Thyroid gland (tissue), 4 donors: ENCODE results near the gene KCP. TPM values are rescaled to one million over a fixed set of nuclear protein-coding genes. Genes with fewer than 3 reads are reported as not detected.

Experiments used
- DNase-seq, 2 donors: peaks; one replicate each; pipeline ENCODE4 v3.0.0-alpha.2; 2019
- H3K27ac ChIP-seq, 3 donors: fragments of 200-600 bp; sonication (generic); 1 replicate in 2 of 3; 2 replicates in 1 of 3; pipeline ENCODE4 v1.5.1; 2016 to 2019; ENCODE audit warnings: mild to moderate bottlenecking in 1 of 3, moderate library complexity in 1 of 3
- H3K27me3 ChIP-seq: fragments of 200-600 bp; sonication (generic); one replicate; pipeline ENCODE4 v1.5.1; 2019
- H3K36me3 ChIP-seq, 2 donors: fragments of 200-600 bp; sonication (generic); one replicate each; pipeline ENCODE4 v1.5.1; 2016 to 2019
- H3K4me1 ChIP-seq, 2 donors: fragments of 200-600 bp; sonication (generic); one replicate each; pipeline ENCODE4 v1.5.1; 2017 to 2019
- H3K4me3 ChIP-seq, 3 donors: fragments of 200-600 bp; sonication (generic); replicated peaks in 1 of 3; 1 replicate in 2 of 3; 2 replicates in 1 of 3; pipeline ENCODE4 v1.5.1; 2016; ENCODE audit warnings: mild to moderate bottlenecking in 1 of 3
- H3K9me3 ChIP-seq: fragments of 200-600 bp; sonication (generic); one replicate; pipeline ENCODE4 v1.5.1; 2017
- POLR2A ChIP-seq, 2 donors: fragments of 450-650 bp; IDR thresholded peaks; one replicate each; pipeline ENCODE4 v1.6.1; 2017; ENCODE audit warnings: antibody characterized with exemption in 2 of 2, mild to moderate bottlenecking in 2 of 2, moderate library complexity in 1 of 2
- WGBS, 2 donors: methylation state at CpG; one replicate each; pipeline ENCODE4 v1.1.5; 2017; 5-methylcytosine and 5-hydroxymethylcytosine counted together
- intact Hi-C: fragments of 100-400 bp; cut with DNase I; formaldehyde crosslinking; loops from one replicate; pipeline ENCODE4 v1.15.1; 2023
- total RNA-seq, 4 donors: library from RNA; depleted of rRNA; stranded (reverse); fragments of >200 nt; gene quantifications; one replicate each; pipeline ENCODE4 v1.2.3, GENCODE V29; 2016
- TF ChIP-seq, protein P1 (sequence below), 6 experiments: fragments of 200-600 bp in 3 of 6; fragments of 450-650 bp in 3 of 6; sonication (generic) in 3 of 6; IDR thresholded peaks; one replicate each; pipeline ENCODE4 v1.5.1; 2016 to 2019; ENCODE audit warnings: antibody characterized with exemption in 6 of 6, mild to moderate bottlenecking in 2 of 6, inconsistent platforms in 1 of 6, moderate library complexity in 1 of 6

The KCP gene
- total RNA-seq, 4 donors from 2014 or later, result 0.27 to 0.93 (median 0.61) TPM

GRCh38 chr7:128934361-128935341 is 24.1 kb upstream of the KCP start:
- H3K4me3 ChIP-seq, result no peak overlapping the region
- no peak for DNase-seq
- H3K36me3 ChIP-seq, result no peaks in the 10 kb centered on the region
- TF ChIP-seq POLR2A (IDR thresholded peaks at IDR 0.05), result no peak
- TF ChIP-seq, protein P1, sequence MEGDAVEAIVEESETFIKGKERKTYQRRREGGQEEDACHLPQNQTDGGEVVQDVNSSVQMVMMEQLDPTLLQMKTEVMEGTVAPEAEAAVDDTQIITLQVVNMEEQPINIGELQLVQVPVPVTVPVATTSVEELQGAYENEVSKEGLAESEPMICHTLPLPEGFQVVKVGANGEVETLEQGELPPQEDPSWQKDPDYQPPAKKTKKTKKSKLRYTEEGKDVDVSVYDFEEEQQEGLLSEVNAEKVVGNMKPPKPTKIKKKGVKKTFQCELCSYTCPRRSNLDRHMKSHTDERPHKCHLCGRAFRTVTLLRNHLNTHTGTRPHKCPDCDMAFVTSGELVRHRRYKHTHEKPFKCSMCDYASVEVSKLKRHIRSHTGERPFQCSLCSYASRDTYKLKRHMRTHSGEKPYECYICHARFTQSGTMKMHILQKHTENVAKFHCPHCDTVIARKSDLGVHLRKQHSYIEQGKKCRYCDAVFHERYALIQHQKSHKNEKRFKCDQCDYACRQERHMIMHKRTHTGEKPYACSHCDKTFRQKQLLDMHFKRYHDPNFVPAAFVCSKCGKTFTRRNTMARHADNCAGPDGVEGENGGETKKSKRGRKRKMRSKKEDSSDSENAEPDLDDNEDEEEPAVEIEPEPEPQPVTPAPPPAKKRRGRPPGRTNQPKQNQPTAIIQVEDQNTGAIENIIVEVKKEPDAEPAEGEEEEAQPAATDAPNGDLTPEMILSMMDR (IDR thresholded peaks at IDR 0.05), result no peak
- 68 to 83% methylated on average over 13 to 14 of the region's 14 CpGs for WGBS, 2 donors
- no peak overlapping the region for H3K27ac ChIP-seq
- no peaks in the 10 kb centered on the region for H3K27me3 ChIP-seq
- intact Hi-C loops, result no loop called here
- peaks cover 4 to 12% of the 10 kb centered on the region in 2 donors for H3K4me1 ChIP-seq
- H3K9me3 ChIP-seq, result no peaks in the 10 kb centered on the region

DNA sequence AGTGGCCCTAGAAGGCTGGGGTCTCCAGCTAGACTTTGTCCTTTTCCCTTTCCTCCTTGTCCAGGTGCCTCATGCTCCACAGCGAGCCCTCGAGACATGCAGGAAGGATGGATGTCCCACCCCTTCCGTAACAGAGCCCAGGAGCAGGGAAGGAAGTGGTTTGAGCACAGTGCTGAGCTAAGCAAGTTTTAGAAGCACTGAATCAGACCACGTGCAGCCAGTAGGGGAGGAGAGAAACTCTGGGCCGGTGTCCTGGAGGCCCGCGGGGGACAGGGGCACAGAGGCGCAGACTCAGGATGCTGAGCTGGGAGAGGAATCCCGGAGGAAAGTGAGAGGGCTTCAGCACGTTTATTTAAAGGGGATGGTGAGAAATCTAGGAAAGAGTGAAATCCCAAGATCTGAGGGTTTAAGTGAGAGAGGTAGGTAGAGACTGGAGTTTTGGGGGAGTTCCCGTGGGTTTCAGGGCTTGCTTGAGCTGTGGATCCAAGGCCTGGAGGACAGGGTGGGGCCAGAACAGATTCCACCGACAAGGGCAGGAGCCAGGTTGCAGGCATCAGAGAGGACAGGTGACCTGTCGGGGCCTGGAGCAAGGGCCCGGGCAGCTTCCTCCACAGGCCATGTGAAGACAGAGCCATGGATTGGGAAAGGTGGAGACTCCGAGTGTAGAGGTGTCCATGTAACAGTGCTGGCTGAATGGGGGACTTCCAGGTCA is 22.8 kb upstream of the KCP start:
- Histone ChIP-seq H3K36me3 (no peaks in the 10 kb centered on the region), H3K4me3 (no peak overlapping the region), H3K27ac (no peak overlapping the region), H3K4me1 (peaks cover 0 to 4% of the 10 kb centered on the region in 2 donors), H3K27me3 (no peaks in the 10 kb centered on the region), H3K9me3 (no peaks in the 10 kb centered on the region)
- intact Hi-C loops, result no loop called here
- TF ChIP-seq POLR2A (IDR thresholded peaks at IDR 0.05), result no peak
- TF ChIP-seq, protein P1 (IDR thresholded peaks at IDR 0.05), result no peak
- DNase-seq, result no peak
- 61 to 64% methylated on average over 15 of the region's 15 CpGs for WGBS, 2 donors

GRCh38 chr7:128932862-128933179 is 22.3 kb upstream of the KCP start:
- no peak overlapping the region for H3K27ac ChIP-seq
- no peak overlapping the region for H3K4me3 ChIP-seq
- whole genome bisulfite sequencing, 2 donors, result 74 to 87% methylated on average over 3 of the region's 4 CpGs
- no peaks in the 10 kb centered on the region for H3K36me3 ChIP-seq
- H3K27me3 ChIP-seq, result no peaks in the 10 kb centered on the region
- intact Hi-C loops, result no loop called here
- DNase-seq, result no peak
- H3K9me3 ChIP-seq, result no peaks in the 10 kb centered on the region
- no peaks in the 10 kb centered on the region for H3K4me1 ChIP-seq
- TF ChIP-seq, protein P1 (IDR thresholded peaks at IDR 0.05), result no peak
- TF ChIP-seq POLR2A (IDR thresholded peaks at IDR 0.05), result no peak

DNA sequence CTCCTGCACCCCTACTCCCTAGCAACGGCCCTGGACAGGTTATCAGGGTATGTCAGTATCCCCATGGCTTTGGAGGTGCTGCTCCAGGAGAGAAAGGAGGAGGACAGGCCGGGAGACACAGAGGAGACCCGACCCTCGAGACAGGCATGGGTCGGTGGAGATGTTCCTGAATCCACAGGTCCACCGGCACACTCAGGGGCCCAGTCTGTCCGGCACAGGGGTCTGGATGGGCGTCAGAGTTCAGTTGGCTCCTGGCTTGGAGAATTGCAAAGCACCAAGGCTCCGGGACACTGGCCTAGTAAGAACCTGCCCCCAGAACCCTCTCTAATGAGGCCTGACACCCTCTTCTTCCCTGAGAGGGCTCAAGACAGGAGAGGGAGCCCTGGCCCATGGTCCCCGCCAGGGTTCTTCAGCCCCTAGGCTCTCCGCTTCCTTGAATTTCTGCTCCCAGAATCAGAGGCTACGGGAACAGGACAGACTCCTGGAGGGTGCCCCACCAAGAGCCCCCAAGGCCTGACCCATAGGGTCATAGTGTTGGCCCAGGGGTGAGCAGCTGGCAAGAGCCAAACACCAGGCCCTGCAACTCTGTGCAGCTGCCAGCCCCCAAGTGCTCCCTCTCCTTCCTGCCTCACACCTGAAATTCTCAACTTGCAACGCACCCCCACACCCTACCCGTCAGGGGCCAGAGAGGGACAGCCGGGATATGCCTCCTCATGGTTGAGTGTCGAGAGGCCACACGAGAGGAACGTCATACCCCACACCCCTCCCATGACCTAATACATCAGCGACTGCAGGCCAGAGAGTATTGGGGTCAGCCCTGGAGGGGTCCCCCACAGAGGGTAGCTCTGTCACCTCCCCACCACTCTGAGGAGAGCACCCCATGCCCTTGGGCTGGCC is 21.7 kb upstream of the KCP start:
- Histone ChIP-seq H3K4me3 (no peak overlapping the region), H3K27me3 (no peaks in the 10 kb centered on the region), H3K4me1 (no peaks in the 10 kb centered on the region), H3K36me3 (no peaks in the 10 kb centered on the region), H3K9me3 (no peaks in the 10 kb centered on the region), H3K27ac (no peak overlapping the region)
- intact Hi-C loops, result no loop called here
- TF ChIP-seq, protein P1 (IDR thresholded peaks at IDR 0.05), result no peak
- no peak for TF ChIP-seq POLR2A (IDR thresholded peaks at IDR 0.05)
- 89 to 90% methylated on average over 18 to 19 of the region's 19 CpGs for WGBS, 2 donors
- no peak for DNase-seq
